ENCODE measurements around the gene PDE4DIP.
"Not testable (repeated sequence)": the region's sequence is repeated elsewhere in the genome, so short reads cannot be mapped to it uniquely, and the experiment has no call there.

PDE4DIP gene

GRCh38 chr1:148894360-148895352 lies 50.4 kb downstream of the PDE4DIP start:
- not testable (repeated sequence) for H3K27ac ChIP-seq (ENCODE audit: low read length); DNase-seq (ENCODE audit: low read depth, low spot score); H3K36me3 ChIP-seq (ENCODE audit: control insufficient read depth, insufficient read depth, low read length); H3K4me3 ChIP-seq (ENCODE audit: low read length); H3K4me1 ChIP-seq (ENCODE audit: control insufficient read depth, insufficient read depth, low read length); H3K27me3 ChIP-seq (ENCODE audit: control insufficient read depth, insufficient read depth, low read length); H3K9me3 ChIP-seq (ENCODE audit: control insufficient read depth, insufficient read depth, low read length)
- WGBS (ENCODE audit: insufficient coverage, insufficient read length): no CpG with 5 or more reads among the region's 5 CpGs

- WGBS (ENCODE audit: insufficient coverage, insufficient read length): no CpG with 5 or more reads among the region's 5 CpGs
- H3K27me3 ChIP-seq (ENCODE audit: control insufficient read depth, insufficient read depth, low read length); H3K4me3 ChIP-seq (ENCODE audit: low read length): not testable (repeated sequence)
Measured at GRCh38 chr1:148900026-148900425, 55.8 kb downstream of the PDE4DIP start.

GRCh38 chr1:148900691-148901090 lies 56.5 kb downstream of the PDE4DIP start:
- not testable (repeated sequence) for H3K9me3 ChIP-seq (ENCODE audit: control insufficient read depth, insufficient read depth, low read length); H3K27me3 ChIP-seq (ENCODE audit: control insufficient read depth, insufficient read depth, low read length); H3K4me1 ChIP-seq (ENCODE audit: control insufficient read depth, insufficient read depth, low read length); H3K4me3 ChIP-seq (ENCODE audit: low read length); H3K27ac ChIP-seq (ENCODE audit: low read length); H3K36me3 ChIP-seq (ENCODE audit: control insufficient read depth, insufficient read depth, low read length); DNase-seq (ENCODE audit: low read depth, low spot score)
- no CpG with 5 or more reads among the region's 3 CpGs for WGBS (ENCODE audit: insufficient coverage, insufficient read length)

More at GRCh38 chr1:148900026-148900425, 55.8 kb downstream of the PDE4DIP start:
- not testable (repeated sequence) for H3K36me3 ChIP-seq (ENCODE audit: control insufficient read depth, insufficient read depth, low read length); H3K9me3 ChIP-seq (ENCODE audit: control insufficient read depth, insufficient read depth, low read length); DNase-seq (ENCODE audit: low read depth, low spot score); H3K4me1 ChIP-seq (ENCODE audit: control insufficient read depth, insufficient read depth, low read length); H3K27ac ChIP-seq (ENCODE audit: low read length)

- no CpG with 5 or more reads among the region's 9 CpGs for WGBS (ENCODE audit: insufficient coverage, insufficient read length)
- not testable (repeated sequence) for H3K4me1 ChIP-seq (ENCODE audit: control insufficient read depth, insufficient read depth, low read length); H3K36me3 ChIP-seq (ENCODE audit: control insufficient read depth, insufficient read depth, low read length); DNase-seq (ENCODE audit: low read depth, low spot score); H3K9me3 ChIP-seq (ENCODE audit: control insufficient read depth, insufficient read depth, low read length); H3K27ac ChIP-seq (ENCODE audit: low read length); H3K27me3 ChIP-seq (ENCODE audit: control insufficient read depth, insufficient read depth, low read length); H3K4me3 ChIP-seq (ENCODE audit: low read length)
Measured at GRCh38 chr1:148901150-148901952, 57.1 kb downstream of the PDE4DIP start.

GRCh38 chr1:148901953-148902341 lies 57.7 kb downstream of the PDE4DIP start:
- H3K27ac ChIP-seq (ENCODE audit: low read length); DNase-seq (ENCODE audit: low read depth, low spot score); H3K27me3 ChIP-seq (ENCODE audit: control insufficient read depth, insufficient read depth, low read length); H3K9me3 ChIP-seq (ENCODE audit: control insufficient read depth, insufficient read depth, low read length); H3K4me3 ChIP-seq (ENCODE audit: low read length); H3K36me3 ChIP-seq (ENCODE audit: control insufficient read depth, insufficient read depth, low read length); H3K4me1 ChIP-seq (ENCODE audit: control insufficient read depth, insufficient read depth, low read length): not testable (repeated sequence)
- WGBS (ENCODE audit: insufficient coverage, insufficient read length): no CpG with 5 or more reads among the region's 4 CpGs

- not testable (repeated sequence) for H3K27ac ChIP-seq (ENCODE audit: low read length); H3K4me3 ChIP-seq (ENCODE audit: low read length); H3K9me3 ChIP-seq (ENCODE audit: control insufficient read depth, insufficient read depth, low read length); DNase-seq (ENCODE audit: low read depth, low spot score); H3K27me3 ChIP-seq (ENCODE audit: control insufficient read depth, insufficient read depth, low read length); H3K36me3 ChIP-seq (ENCODE audit: control insufficient read depth, insufficient read depth, low read length); H3K4me1 ChIP-seq (ENCODE audit: control insufficient read depth, insufficient read depth, low read length)
- WGBS (ENCODE audit: insufficient coverage, insufficient read length): no CpG with 5 or more reads among the region's 4 CpGs
Measured at GRCh38 chr1:148909219-148909826, 65.1 kb downstream of the PDE4DIP start.

- DNase-seq (ENCODE audit: low read depth, low spot score): not testable (repeated sequence)
- no CpG with 5 or more reads among the region's 5 CpGs for WGBS (ENCODE audit: insufficient coverage, insufficient read length)
Measured at GRCh38 chr1:148911303-148911928, 67.2 kb downstream of the PDE4DIP start.

GRCh38 chr1:148916222-148916621 lies 72.0 kb downstream of the PDE4DIP start:
- not testable (repeated sequence) for H3K9me3 ChIP-seq (ENCODE audit: control insufficient read depth, insufficient read depth, low read length); H3K27me3 ChIP-seq (ENCODE audit: control insufficient read depth, insufficient read depth, low read length); H3K27ac ChIP-seq (ENCODE audit: low read length); DNase-seq (ENCODE audit: low read depth, low spot score); H3K36me3 ChIP-seq (ENCODE audit: control insufficient read depth, insufficient read depth, low read length); H3K4me3 ChIP-seq (ENCODE audit: low read length); H3K4me1 ChIP-seq (ENCODE audit: control insufficient read depth, insufficient read depth, low read length)
- no CpG with 5 or more reads among the region's 2 CpGs for WGBS (ENCODE audit: insufficient coverage, insufficient read length)

More at GRCh38 chr1:148911303-148911928, 67.2 kb downstream of the PDE4DIP start:
- not testable (repeated sequence) for H3K27ac ChIP-seq (ENCODE audit: low read length); H3K9me3 ChIP-seq (ENCODE audit: control insufficient read depth, insufficient read depth, low read length); H3K4me1 ChIP-seq (ENCODE audit: control insufficient read depth, insufficient read depth, low read length); H3K4me3 ChIP-seq (ENCODE audit: low read length); H3K36me3 ChIP-seq (ENCODE audit: control insufficient read depth, insufficient read depth, low read length); H3K27me3 ChIP-seq (ENCODE audit: control insufficient read depth, insufficient read depth, low read length)

GRCh38 chr1:148916695-148917348 lies 72.6 kb downstream of the PDE4DIP start:
- H3K4me1 ChIP-seq (ENCODE audit: control insufficient read depth, insufficient read depth, low read length); H3K27me3 ChIP-seq (ENCODE audit: control insufficient read depth, insufficient read depth, low read length); DNase-seq (ENCODE audit: low read depth, low spot score); H3K4me3 ChIP-seq (ENCODE audit: low read length); H3K27ac ChIP-seq (ENCODE audit: low read length); H3K9me3 ChIP-seq (ENCODE audit: control insufficient read depth, insufficient read depth, low read length); H3K36me3 ChIP-seq (ENCODE audit: control insufficient read depth, insufficient read depth, low read length): not testable (repeated sequence)
- no CpG with 5 or more reads among the region's 4 CpGs for WGBS (ENCODE audit: insufficient coverage, insufficient read length)

Data from iPS DF 6.9 (cell line).